GM06990 (cell line): ENCODE results near the gene OR10G3.

Experiments used
- DNase-seq: peaks from one replicate; pipeline ENCODE4 v3.0.0-alpha.2; 2011; ENCODE audit not compliant: insufficient read length; ENCODE audit errors: extremely low read depth
- H3K27me3 ChIP-seq: replicated peaks from 2 replicates; pipeline ENCODE4 v1.6.0; 2011; ENCODE audit warnings: low read length; ENCODE audit not compliant: control insufficient read depth, insufficient read depth
- H3K36me3 ChIP-seq: 2 replicates; pipeline ENCODE4 v1.5.1; 2011; ENCODE audit warnings: low read length; ENCODE audit not compliant: control insufficient read depth, insufficient read depth
- H3K4me3 ChIP-seq: replicated peaks from 2 replicates; pipeline ENCODE4 v1.5.1; 2011; ENCODE audit warnings: low read depth, mild to moderate bottlenecking, control low read depth, low read length
- CTCF ChIP-seq: IDR thresholded peaks from 2 replicates; pipeline ENCODE4 v1.5.1; 2011; ENCODE audit warnings: low read length, control low read depth, mild to moderate bottlenecking, inconsistent platforms; ENCODE audit not compliant: insufficient read depth, poor library complexity, severe bottlenecking

Gene OR10G3

GRCh38 chr14:21539189-21539940 is 40.5 kb downstream of the OR10G3 start:
- DNase-seq: no peak
- Histone ChIP-seq H3K36me3 (no peaks in the 10 kb centered on the region), H3K4me3 (no peak overlapping the region), H3K27me3 (peaks cover 5% of the 10 kb centered on the region)
- TF ChIP-seq CTCF: no peak

- Histone ChIP-seq H3K4me3 (no peak overlapping the region), H3K27me3 (peaks cover 5% of the 10 kb centered on the region), H3K36me3 (no peaks in the 10 kb centered on the region)
- DNase-seq: no peak
- TF ChIP-seq CTCF: no peak
These were observed 42.8 kb downstream of the OR10G3 start for GRCh38 chr14:21537090-21537424.

- H3K4me3 ChIP-seq: no peak overlapping the region
- no peak for TF ChIP-seq CTCF
These were observed 43.3 kb downstream of the OR10G3 start for GRCh38 chr14:21536418-21537089.

GRCh38 chr14:21535545-21536417 is 44.1 kb downstream of the OR10G3 start:
- no peak overlapping the region for H3K4me3 ChIP-seq
- TF ChIP-seq CTCF: no peak
- peaks cover 5% of the 10 kb centered on the region for H3K27me3 ChIP-seq

More at GRCh38 chr14:21536418-21537089, 43.3 kb downstream of the OR10G3 start:
- H3K36me3 ChIP-seq: no peaks in the 10 kb centered on the region
- peaks cover 5% of the 10 kb centered on the region for H3K27me3 ChIP-seq
- no peak for DNase-seq

GRCh38 chr14:21534576-21534975 is 45.3 kb downstream of the OR10G3 start:
- DNase-seq: no peak
- Histone ChIP-seq H3K36me3 (no peaks in the 10 kb centered on the region), H3K27me3 (peaks cover 5% of the 10 kb centered on the region), H3K4me3 (no peak overlapping the region)
- no peak for TF ChIP-seq CTCF

More at GRCh38 chr14:21535545-21536417, 44.1 kb downstream of the OR10G3 start:
- H3K36me3 ChIP-seq: no peaks in the 10 kb centered on the region
- no peak for DNase-seq
